Activated T-cell treated with anti-CD3 and anti-CD28 coated beads for 4 hours (primary cell): ENCODE measurements around the gene RASSF6.
"Not testable (repeated sequence)": the region's sequence is repeated elsewhere in the genome, so short reads cannot be mapped to it uniquely, and the experiment has no call there.

Experiments used
- DNase-seq: peaks from one replicate; pipeline ENCODE4 v3.0.0-alpha.2; 2020

The RASSF6 gene

DNA sequence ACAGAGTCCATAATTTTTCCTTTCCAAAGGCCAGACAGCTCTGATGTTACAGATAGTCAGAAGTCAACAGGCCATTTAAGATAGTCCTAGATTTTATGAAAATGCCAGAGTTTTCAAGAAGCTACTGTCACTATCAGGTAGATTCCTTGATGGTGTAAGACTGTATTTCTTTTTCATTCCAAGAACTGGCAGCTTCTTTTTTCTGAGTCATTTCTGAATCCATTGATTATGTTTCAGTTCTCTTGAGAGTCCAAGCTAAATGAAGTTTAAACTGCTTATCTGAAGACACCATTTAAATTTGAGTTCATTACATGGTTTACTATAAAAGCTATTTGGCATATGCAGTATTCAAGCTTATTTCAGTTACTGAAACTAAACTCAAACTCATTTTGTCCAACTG is 44.6 kb downstream of the RASSF6 start:
- no peak for DNase-seq

GRCh38 chr4:73573794-73574528 is 46.3 kb downstream of the RASSF6 start:
- no peak for DNase-seq

DNA sequence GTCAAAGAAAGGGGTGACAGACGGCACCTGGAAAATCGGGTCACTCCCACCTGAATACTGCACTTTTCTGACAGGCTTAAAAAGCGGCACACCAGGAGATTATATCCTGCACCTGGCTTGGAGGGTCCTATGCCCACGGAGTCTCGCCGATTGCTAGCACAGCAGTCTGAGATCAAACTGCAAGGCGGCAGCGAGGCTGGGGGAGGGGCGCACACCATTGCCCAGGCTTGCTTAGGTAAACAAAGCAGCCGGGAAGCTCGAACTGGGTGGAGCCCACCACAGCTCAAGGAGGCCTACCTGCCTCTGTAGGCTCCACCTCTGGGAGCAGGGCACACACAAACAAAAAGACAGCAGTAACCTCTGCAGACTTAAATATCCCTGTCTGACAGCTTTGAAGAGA is 69.4 kb downstream of the RASSF6 start:
- DNase-seq: not testable (repeated sequence)

DNA sequence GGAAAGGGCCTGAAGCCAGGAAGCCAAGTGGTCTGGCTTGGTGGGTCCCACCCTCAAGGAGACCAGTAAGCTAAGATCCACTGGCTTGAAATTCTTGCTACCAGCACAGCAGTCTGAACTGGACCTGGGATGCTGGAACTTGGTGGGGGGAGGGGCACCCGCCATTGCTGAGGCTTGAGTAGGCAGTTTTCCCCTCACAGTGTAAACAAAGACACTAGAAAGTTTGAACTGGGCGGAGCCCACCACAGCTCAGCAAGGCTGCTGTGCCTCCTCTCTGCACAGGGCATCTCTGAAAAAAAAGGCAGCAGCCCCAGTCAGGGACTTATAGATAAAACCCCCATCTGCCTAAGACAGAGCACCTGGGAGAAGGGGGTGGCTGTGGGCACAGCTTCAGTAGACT is 75.6 kb downstream of the RASSF6 start:
- DNase-seq: no peak

DNA sequence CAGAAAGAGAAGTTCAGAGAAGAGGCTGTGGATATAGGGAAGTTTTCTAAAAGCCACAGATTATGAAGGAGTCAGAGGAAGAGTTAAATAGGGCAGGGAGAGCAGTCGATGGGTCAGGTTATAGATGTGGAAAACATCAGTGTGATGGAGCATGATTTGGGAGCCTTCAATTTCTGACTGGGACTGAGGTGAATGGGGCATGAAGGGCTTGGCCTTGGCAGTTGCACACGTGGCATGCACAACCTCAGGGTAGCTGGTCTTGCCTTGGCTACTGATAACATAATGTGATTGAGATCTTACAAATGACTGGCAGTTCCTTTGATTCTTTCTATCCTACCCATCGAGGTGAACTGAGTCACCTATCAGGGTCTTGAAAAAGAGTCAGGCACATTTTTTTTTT is 79.0 kb downstream of the RASSF6 start:
- no peak for DNase-seq

DNA sequence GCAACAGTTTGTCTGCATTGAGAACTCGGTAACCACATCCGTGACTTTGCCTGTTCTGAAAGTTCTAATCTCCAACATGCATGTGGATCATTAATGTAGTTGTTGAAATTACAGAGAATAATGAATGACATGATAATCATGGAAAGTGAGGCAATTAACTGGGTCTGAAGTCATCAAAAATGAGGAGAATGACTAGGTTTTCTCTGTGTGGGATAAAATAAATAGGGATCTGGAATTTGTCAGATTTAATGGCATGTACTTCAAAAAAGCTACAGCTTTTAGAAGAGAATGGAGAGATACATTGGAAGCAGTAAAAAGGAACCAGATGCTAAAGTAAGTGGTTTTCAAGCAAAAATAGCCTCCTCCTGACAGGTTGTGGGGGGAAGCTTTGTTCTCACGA is 79.4 kb downstream of the RASSF6 start:
- DNase-seq: no peak

GRCh38 chr4:73539386-73539785 is 80.8 kb downstream of the RASSF6 start:
- DNase-seq: no peak

GRCh38 chr4:73538162-73538561 is 82.1 kb downstream of the RASSF6 start:
- DNase-seq: no peak

DNA sequence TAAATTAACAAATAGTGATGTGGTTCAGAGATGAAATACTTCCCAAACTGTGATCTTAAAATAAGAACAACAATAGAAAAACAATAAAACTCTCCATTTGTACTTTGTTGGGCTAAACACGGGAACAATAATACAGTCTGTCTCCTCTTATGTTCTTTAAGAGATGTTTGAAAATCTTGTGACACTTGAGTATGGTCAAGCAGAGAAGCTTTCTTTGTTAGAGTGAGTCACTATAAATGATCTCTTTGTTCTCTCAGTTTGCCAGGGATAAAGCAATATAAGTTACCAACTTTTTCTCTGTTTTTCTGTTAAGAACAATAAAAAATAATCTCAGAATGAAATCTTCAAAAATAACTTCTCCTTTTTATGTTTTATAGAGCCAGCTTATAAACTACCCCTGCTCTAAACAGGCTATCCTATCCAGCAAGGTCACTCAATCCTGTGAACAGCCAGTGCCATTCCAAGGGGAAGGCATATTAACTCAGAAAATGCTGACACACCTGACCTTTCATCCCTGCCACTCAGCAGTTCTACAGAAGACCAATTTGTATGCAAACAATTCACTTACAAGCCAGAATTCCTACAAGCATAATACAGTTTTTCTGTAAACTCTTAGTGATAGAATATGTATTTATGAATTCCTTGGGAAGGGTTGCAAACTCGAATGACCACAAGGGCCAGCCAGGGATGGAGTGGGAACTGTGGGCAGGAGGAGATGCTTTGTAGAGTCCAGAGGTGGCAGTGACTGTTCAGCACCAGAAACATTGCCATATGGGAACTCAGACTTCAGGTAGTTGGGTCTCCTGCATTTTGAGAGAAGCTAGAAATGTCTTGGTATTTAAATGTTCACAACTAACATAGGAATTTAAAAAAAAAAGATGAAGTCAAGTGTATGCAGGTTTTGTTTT is 86.5 kb downstream of the RASSF6 start:
- DNase-seq: no peak

DNA sequence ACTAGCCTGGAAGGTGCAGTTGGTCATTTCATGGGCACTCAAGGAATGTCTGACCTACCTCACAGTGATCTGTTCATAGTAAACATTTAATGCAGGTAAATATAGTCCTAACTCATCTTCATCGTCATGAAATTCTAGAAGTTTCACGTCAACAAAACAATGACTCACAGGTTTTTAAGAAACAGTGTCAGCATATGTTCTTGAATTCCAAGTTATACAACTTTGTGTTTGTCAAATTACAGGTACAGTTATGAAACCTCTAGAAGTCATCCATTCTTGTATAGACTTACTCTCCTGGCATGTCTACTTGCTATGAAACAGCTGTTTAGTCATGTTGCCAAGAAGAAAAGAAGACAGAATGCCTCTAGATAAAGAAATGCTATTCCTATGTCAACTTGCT is 92.1 kb downstream of the RASSF6 start:
- no peak for DNase-seq

- no peak for DNase-seq
Measured at GRCh38 chr4:73527196-73527595, 93.0 kb downstream of the RASSF6 start.

GRCh38 chr4:73525611-73526010 is 94.6 kb downstream of the RASSF6 start:
- no peak for DNase-seq

DNA sequence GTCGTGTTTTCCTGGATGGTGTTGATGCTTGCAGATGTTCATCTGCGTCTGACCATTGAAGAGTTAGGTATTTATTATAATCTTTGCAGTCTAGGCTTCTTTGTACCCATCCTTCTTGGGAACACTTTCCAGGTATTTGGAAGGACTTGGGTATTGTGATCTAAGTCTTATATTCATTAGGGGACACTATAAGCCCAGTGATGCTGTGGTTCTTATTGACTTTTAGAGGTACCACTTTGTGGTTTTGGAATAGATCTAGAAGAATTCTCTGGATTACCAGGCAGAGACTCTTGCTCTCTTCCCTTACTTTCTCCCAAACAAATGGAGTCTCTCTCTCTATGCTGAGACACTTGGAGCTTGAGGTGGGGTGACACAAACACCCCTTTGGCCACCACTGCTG is 97.1 kb downstream of the RASSF6 start:
- no peak for DNase-seq
